EH (cell line): ENCODE results near the gene C18orf54.
A peak's percentile ranks its signal among the peaks of the same experiment; 100 is the strongest.

Experiments
- DNase-seq: peaks from one replicate; pipeline ENCODE4 v3.0.0-alpha.2; 2015; ENCODE audit warnings: low read depth

The C18orf54 gene

DNA sequence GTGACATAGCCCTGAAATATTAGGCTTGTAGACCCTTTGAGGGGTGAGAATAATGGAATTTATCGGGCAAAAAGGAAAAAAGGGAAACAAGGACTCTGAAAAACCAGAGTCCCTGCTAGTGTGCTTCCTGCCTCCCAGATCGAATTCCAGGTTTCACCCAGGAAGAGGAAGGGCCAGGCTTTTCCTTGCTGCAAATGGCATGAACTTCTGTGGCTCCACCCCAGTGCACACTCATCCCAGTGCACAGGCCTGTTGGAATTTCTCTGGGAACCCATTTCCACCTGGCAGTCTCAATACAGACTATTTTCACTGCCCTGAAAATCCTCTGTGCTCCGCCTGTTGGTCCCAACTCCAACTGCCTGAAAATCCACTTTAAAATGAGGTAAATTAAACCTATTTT, 29.9 kb downstream of the C18orf54 start:
- DNase-seq = peak; percentile 13

- DNase-seq = peak; percentile 89
Observed at GRCh38 chr18:54388203-54389142, 30.8 kb downstream of the C18orf54 start.

- no peak for DNase-seq
Observed at GRCh38 chr18:54389143-54389505, 31.4 kb downstream of the C18orf54 start.

DNA sequence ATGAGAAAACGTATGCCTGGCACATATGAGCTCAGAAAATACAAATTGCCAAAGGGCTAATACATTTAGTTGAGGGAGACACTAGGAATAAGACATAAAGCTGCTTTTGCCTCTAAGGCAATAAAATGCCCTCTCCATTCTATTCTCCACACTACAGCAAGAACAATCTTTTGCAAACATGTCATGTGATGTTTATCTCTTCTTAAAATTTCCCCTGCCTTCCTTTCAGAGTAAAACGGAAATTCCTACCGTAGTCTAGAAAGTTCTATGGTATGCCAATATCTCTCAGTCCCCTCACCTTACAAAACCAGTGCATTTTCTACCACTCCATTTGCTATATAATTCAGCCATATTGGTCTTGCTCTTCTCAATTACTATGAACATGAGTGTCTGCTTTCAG, 33.1 kb downstream of the C18orf54 start:
- DNase-seq = no peak

DNA sequence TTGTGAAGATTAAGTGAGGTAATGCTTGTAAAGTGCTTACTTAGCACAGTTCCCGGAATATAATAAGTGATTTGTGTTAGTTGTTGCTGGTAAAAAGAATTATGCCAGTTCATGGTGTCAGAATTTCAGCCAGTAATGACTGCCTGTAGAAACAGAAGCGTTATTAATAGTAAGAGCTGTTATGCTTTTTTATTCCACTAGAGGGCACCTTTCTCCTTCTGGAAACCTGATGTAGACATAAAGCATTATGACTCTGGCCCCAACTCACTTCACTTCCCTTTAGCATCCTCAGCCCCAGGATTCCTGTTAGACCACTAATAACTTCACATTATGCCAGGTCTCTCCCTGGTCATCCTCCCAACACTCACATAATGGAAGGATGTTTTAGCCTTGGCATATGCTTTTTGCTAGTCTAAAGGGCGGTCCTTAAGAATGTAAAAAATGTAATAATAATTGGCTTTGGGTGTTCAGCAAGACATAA, 34.9 kb downstream of the C18orf54 start:
- peak; percentile 71 for DNase-seq

GRCh38 chr18:54393648-54394294, 36.1 kb downstream of the C18orf54 start:
- no peak for DNase-seq

- DNase-seq = no peak
Observed at GRCh38 chr18:54396760-54397159, 39.1 kb downstream of the C18orf54 start.

DNA sequence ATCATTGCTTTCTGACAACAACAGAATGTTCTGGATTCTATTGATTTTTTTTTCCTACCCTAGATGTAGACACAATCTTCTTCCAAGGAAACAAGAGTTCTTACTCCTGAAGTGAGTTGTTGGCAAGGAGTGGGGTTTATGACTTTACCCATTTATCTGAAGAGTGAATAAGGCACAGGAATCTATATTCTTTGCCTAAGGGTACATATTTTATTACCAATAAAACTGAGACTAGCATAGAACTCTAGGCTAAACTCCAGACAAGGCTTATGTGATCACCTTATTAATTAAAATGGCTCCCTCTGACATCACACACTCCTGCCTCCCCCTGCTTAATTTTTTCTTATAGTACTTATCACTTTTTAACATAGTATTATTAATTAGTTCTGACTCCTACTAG, 47.6 kb downstream of the C18orf54 start:
- DNase-seq = no peak

- no peak for DNase-seq
Observed at GRCh38 chr18:54411781-54412180, 54.1 kb downstream of the C18orf54 start.

DNA sequence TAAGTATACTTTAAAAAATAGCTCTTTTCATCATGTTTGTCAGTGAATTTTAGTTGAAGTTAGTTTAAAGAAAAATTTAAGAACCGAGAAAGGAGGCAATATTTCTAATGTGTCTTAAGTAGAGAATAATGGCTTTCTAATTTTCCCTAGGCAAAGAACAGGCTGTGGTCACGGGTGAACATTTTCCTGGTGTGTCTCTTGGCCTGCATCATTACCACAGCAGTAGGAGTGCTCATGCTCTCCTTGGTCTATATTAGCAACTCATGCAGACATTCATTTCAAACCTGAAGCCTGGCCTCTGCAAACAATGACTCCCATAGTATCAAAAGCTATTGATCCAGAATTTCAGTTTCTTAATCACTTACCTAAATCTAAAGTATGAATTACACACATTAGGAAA, 57.4 kb downstream of the C18orf54 start:
- DNase-seq = no peak

DNA sequence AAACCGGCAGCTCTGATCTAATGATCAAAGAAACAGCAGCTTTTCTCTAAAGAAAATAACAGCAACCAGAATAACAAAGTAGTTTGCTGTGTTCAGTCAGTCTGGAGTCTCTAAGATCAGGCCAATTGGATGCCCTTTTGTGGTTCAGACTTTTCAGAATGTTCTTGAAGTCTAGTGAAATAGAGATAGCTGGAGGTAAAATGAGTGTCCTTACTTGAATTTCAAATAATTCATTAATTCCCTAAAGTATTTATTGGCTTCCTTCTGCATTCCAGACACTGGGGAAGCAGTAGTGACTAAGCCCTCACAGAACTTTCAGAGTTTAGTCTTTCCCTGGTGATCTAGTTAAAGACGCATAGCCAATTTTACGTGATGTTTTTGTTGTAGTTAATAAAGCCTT, 58.7 kb downstream of the C18orf54 start:
- peak; percentile 88 for DNase-seq

DNA sequence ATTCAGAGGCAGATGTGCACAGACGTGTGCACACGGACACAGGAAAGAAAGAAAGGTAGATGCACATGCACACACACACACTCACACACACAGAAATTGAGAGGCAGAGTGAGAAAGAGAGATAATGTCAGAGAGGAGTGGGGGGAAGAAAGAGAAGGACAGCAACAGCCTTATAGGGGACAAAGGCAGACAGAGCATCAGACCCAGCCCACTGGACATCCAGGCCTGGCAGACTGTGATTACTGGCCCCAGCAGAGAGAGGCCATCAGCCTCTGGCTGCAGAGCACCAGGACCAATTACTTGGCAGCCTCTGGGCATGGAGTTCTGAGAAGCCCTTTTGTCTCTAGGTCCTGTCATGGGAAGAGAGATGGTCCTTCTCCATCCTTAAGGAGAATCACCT, 66.1 kb downstream of the C18orf54 start:
- DNase-seq = no peak

DNA sequence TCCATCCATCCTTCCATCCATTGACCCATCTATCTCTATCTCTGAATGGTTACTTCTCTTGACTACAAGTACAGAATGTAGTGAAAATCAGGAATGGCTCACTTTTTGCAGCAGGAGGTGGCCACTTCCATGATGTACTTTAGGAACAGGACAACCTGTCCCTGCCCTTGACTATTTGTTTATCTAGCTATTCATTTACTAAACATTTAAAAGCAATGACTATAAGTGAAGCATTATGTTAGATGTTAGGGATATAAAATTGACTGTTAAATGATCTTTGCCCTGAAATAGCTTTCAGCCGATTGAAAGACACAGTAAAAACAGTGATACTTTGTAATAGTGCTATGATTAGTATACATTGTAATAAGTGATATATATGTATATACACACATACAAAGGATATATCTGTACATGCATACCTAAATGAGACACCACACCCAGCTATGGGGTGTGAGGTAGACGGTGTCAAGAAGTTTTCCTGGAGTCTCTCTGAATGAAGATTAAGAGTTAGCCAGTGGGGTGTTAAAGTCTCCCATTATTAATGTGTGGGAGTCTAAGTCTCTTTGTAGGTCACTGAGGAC, 68.5 kb downstream of the C18orf54 start:
- no peak for DNase-seq
